OCI-M2 (cell line): Measurements from ENCODE around the gene KDELR3.
"Not testable (repeated sequence)": the region's sequence is repeated elsewhere in the genome, so short reads cannot be mapped to it uniquely, and the experiment has no call there.

Source experiments
- DNase-seq: peaks from one replicate; lab custom pipeline; 2025; ENCODE audit not compliant: unreplicated experiment; lab: John Stamatoyannopoulos, UW

KDELR3 gene

GRCh38 chr22:38456272-38456835 is 11.5 kb upstream of the KDELR3 start:
- no peak for DNase-seq

DNA sequence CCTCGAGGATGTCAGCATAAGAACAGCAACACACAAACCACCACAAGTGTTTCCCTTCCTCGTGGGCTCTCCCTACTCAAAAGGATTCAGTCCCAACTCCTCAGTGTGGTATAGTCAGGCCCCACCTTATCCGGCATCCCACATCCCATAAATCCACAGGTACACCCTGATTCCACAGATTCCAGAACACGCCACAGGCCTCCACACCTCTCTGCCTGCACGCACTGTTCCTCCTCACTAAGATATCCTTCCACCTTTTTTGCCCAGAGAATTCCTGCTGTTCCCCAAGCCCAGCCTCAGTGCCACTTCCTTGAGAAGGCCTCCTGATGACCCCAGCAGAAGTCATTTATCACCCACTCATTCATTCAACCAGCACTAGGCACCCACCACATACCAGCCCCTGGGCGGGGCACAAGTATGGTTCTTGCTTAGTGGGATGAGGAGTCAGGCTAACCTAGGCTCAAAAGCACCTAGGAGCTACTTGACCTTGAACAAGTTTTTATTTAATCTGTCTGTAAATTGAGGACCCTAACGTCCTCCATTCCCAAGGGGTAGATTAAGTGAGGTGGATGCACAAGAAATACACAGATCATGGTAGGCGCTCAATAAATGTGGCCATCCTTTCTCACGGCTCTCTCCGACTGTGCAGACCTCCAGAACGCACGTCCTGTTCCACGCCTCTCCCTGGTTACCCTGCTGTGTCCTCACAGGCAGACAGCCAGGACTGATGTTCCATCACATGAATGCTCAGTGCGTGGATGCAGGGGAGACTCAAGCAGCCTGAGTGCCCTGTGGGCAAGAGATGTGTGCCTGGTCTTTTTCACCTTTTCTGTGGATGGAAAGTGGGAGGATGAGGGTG is 10.8 kb upstream of the KDELR3 start:
- DNase-seq: no peak

- DNase-seq: no peak
Observed at GRCh38 chr22:38460426-38460840, 7.5 kb upstream of the KDELR3 start.

- no peak for DNase-seq
Observed at GRCh38 chr22:38461057-38461413, 6.9 kb upstream of the KDELR3 start.

GRCh38 chr22:38461414-38462081 is 6.3 kb upstream of the KDELR3 start:
- no peak for DNase-seq

GRCh38 chr22:38462960-38463784 is 4.7 kb upstream of the KDELR3 start:
- DNase-seq: no peak

GRCh38 chr22:38464992-38465672 is 2.8 kb upstream of the KDELR3 start:
- DNase-seq: no peak

GRCh38 chr22:38465673-38466490 is 2.0 kb upstream of the KDELR3 start:
- no peak for DNase-seq

DNA sequence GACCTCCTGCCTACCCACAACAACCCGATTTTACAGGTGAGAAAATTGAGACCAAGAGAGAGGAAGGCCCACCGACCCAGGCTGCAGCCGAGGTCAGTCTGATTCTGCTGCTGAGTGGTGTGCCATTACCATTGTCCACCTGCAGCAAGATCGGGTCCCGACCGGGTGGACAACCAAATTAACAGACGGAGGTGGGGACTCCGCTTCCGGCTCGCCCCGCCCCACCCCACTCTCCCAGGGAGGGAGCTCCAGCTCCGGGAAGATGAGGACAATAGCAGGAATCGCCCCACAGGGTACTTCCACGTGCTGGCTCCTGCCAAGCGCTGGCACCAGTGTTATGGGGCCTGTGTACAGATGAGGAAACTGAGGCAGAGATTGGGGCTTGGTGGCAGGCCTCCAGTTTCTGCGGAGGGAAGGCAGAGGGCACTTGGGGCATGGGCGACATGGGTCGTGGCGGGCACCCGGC is 425 bp upstream of the KDELR3 start:
- DNase-seq: no peak

- no peak for DNase-seq
Observed at GRCh38 chr22:38468443-38469305, 778 bp downstream of the KDELR3 start.

DNA sequence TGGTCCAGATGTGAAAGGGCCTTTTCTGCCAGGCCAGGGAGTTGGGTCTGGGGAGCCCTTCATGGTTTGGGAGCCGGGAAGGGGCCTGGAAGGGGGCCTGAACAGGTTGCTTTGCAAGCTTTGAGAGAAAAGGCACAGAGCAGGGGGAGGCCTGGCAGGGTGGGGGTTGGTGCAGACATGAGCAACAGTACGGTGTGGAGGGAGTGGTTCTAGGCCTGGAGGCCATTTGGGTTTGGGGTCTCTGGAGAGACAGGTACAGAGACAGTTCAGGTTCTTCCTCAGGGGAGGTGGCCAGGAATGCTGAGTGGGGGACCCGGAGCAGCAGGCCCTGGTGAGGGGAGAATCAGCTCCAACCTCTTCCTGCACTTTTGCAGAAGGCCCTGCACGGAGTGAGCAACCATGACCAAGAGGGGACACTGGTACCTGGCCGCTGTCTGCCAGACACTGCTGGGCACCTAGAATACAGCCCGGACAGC is 1.4 kb downstream of the KDELR3 start:
- no peak for DNase-seq

DNA sequence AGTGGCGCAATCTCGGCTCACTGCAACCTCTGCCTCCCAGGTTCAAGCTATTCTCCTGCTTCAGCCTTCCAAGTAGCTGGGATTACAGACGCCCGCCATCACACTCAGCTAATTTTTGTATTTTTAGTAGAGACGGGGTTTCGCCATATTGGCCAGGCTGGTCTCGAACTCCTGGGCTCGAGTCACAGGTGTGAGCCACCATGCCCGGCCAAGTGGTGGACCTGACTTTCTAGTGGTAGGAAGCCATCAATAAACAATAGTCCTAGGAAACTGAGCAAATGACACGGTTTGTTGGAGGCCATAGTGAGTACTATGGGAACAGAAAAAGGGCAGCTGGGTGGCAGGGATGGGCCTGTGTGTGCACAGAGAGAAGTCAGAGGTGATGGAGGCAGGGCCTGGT is 2.3 kb downstream of the KDELR3 start:
- not testable (repeated sequence) for DNase-seq

- no peak for DNase-seq
Observed at GRCh38 chr22:38471237-38471636, 3.3 kb downstream of the KDELR3 start.

- no peak for DNase-seq
Observed at GRCh38 chr22:38474003-38474607, 6.2 kb downstream of the KDELR3 start.

GRCh38 chr22:38477585-38477984 is 9.7 kb downstream of the KDELR3 start:
- no peak for DNase-seq

DNA sequence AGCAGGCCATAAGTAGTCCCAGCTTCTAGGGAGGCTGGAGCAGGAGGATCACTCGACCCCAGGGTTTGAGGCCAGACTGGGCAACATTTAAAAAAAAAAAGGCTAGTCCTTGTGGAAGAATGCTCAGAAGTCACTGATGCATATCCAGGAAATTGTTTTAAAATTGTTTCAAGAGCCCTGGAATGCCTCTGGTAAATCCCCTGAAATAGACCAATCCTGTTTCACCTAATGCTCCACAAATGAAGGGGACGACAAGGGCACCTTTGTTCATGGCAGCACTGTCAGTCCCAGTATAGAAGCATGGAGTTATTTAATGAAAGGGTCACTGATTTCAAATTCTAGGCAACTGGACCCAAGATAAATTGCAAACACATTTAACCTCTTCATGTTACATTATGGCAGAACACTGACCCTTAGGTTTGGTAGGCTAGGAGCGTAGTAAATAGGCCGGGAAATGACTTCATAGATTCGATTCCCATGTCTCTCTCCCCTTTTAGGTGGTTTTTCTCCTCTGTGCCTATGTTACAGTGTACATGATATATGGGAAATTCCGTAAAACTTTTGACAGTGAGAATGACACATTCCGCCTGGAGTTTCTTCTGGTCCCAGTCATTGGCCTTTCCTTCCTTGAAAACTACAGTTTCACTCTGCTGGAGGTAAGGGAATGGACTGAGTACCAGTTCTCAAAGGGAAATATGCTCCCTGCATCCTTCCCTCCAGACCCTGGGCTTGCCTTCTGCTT is 11.4 kb downstream of the KDELR3 start:
- DNase-seq: no peak

- no peak for DNase-seq
Observed at GRCh38 chr22:38481162-38481870, 13.4 kb downstream of the KDELR3 start.
